H9 (cell line): ENCODE results near the gene RPL36. TPM values are rescaled to one million over a fixed set of nuclear protein-coding genes. Genes with fewer than 3 reads are reported as not detected.
A peak's percentile ranks its signal among the peaks of the same experiment; 100 is the strongest.
"Not testable (repeated sequence)": the region's sequence is repeated elsewhere in the genome, so short reads cannot be mapped to it uniquely, and the experiment has no call there.

Experiments
- DNase-seq: peaks from one replicate; pipeline ENCODE4 v3.0.0-alpha.2; 2017
- H2AFZ ChIP-seq: one replicate; pipeline ENCODE4 v1.6.1; 2013; ENCODE audit warnings: mild to moderate bottlenecking, low read length, control low read depth, moderate library complexity
- H2AK5ac ChIP-seq: 2 replicates; pipeline ENCODE4 v1.6.1; 2013; ENCODE audit warnings: low read length, control low read depth, mixed read lengths; ENCODE audit not compliant: insufficient read length
- H2BK120ac ChIP-seq: one replicate; pipeline ENCODE4 v1.6.1; 2013; ENCODE audit warnings: low read depth, mild to moderate bottlenecking, low read length, control low read depth, inconsistent platforms; ENCODE audit not compliant: poor library complexity, severe bottlenecking
- H2BK12ac ChIP-seq: 2 replicates; pipeline ENCODE4 v1.6.1; 2013; ENCODE audit warnings: low read length, control low read depth, mixed read lengths, low read depth; ENCODE audit not compliant: insufficient read length
- H2BK15ac ChIP-seq: 2 replicates; pipeline ENCODE4 v1.6.1; 2013; ENCODE audit warnings: low read depth, low read length, control low read depth
- H2BK20ac ChIP-seq: one replicate; pipeline ENCODE4 v1.6.1; 2013; ENCODE audit warnings: low read depth, mild to moderate bottlenecking, low read length, control low read depth, inconsistent platforms; ENCODE audit not compliant: poor library complexity, severe bottlenecking
- H2BK5ac ChIP-seq: 2 replicates; pipeline ENCODE4 v1.6.1; 2013; ENCODE audit warnings: low read length, control low read depth, mixed read lengths; ENCODE audit not compliant: insufficient read length
- H3K14ac ChIP-seq: 2 replicates; pipeline ENCODE4 v1.6.1; 2013; ENCODE audit warnings: low read length, control low read depth; ENCODE audit not compliant: insufficient read depth
- H3K18ac ChIP-seq: 2 replicates; pipeline ENCODE4 v1.6.1; 2013; ENCODE audit warnings: low read depth, mild to moderate bottlenecking, mixed read lengths, low read length, control low read depth; ENCODE audit not compliant: insufficient read length
- H3K23ac ChIP-seq: 2 replicates; pipeline ENCODE4 v1.6.1; 2013; ENCODE audit warnings: low read length, control low read depth, mixed read lengths, low read depth; ENCODE audit not compliant: insufficient read length
- H3K23me2 ChIP-seq: 2 replicates; pipeline ENCODE4 v1.6.1; 2013; ENCODE audit warnings: low read depth, mild to moderate bottlenecking, mixed read lengths, low read length, control low read depth; ENCODE audit not compliant: insufficient read length, poor library complexity, severe bottlenecking
- H3K27ac ChIP-seq: 2 replicates; pipeline ENCODE4 v1.5.1; 2013; ENCODE audit warnings: low read length, control low read depth, mixed read lengths, low read depth; ENCODE audit not compliant: insufficient read length
- H3K27me3 ChIP-seq: 2 replicates; pipeline ENCODE4 v1.6.1; 2013; ENCODE audit warnings: low read length, control low read depth, inconsistent platforms; ENCODE audit not compliant: insufficient read depth
- H3K4ac ChIP-seq: 2 replicates; pipeline ENCODE4 v1.6.1; 2013; ENCODE audit warnings: low read depth, mild to moderate bottlenecking, control low read depth, inconsistent platforms, low read length, moderate library complexity
- H3K4me1 ChIP-seq: 2 replicates; pipeline ENCODE4 v1.6.1; 2013; ENCODE audit warnings: low read length, control low read depth, inconsistent platforms; ENCODE audit not compliant: insufficient read depth
- H3K4me2 ChIP-seq: 2 replicates; pipeline ENCODE4 v1.6.1; 2013; ENCODE audit warnings: low read length, control low read depth, mixed read lengths; ENCODE audit not compliant: insufficient read length, insufficient read depth
- H3K56ac ChIP-seq: 2 replicates; pipeline ENCODE4 v1.6.1; 2013; ENCODE audit warnings: low read depth, mild to moderate bottlenecking, mixed read lengths, low read length, control low read depth; ENCODE audit not compliant: insufficient read length
- H3K79me1 ChIP-seq: 2 replicates; pipeline ENCODE4 v1.6.1; 2013; ENCODE audit warnings: low read depth, mild to moderate bottlenecking, moderate library complexity, low read length, control low read depth, inconsistent platforms; ENCODE audit not compliant: insufficient read depth, poor library complexity, severe bottlenecking
- H3K79me2 ChIP-seq: 2 replicates; pipeline ENCODE4 v1.6.1; 2013; ENCODE audit warnings: low read length, control low read depth, inconsistent platforms; ENCODE audit not compliant: insufficient read depth
- H3K9ac ChIP-seq: 2 replicates; pipeline ENCODE4 v1.6.1; 2013; ENCODE audit warnings: low read length, control low read depth, mixed read lengths; ENCODE audit not compliant: insufficient read length; ENCODE audit errors: extremely low read depth
- H3K9me3 ChIP-seq: one replicate; pipeline ENCODE4 v1.6.1; 2013; ENCODE audit warnings: low read depth, low read length, inconsistent platforms; ENCODE audit not compliant: control insufficient read depth
- H3T11ph ChIP-seq: one replicate; pipeline ENCODE4 v1.6.1; 2013; ENCODE audit warnings: mild to moderate bottlenecking, low read length, control low read depth, inconsistent platforms
- H4K20me1 ChIP-seq: one replicate; pipeline ENCODE4 v1.6.1; 2013; ENCODE audit not compliant: control insufficient read depth, insufficient read length, insufficient read depth
- H4K5ac ChIP-seq: 2 replicates; pipeline ENCODE4 v1.6.1; 2013; ENCODE audit warnings: low read depth, mild to moderate bottlenecking, mixed read lengths, low read length, control low read depth; ENCODE audit not compliant: insufficient read length
- H4K8ac ChIP-seq: replicated peaks from 2 replicates; pipeline ENCODE4 v1.6.1; 2013; ENCODE audit warnings: low read length, control low read depth, mixed read lengths, low read depth; ENCODE audit not compliant: insufficient read length
- H4K91ac ChIP-seq: 2 replicates; pipeline ENCODE4 v1.6.1; 2013; ENCODE audit warnings: low read depth, mild to moderate bottlenecking, moderate library complexity, mixed read lengths, low read length, control low read depth; ENCODE audit not compliant: insufficient read length
- H3K27ac Mint-ChIP-seq, 3 experiments: 2 replicates in 2 of 3; 3 replicates in 1 of 3; pipeline ENCODE4 v1.8.0; 2020 to 2021; ENCODE audit warnings: mixed read lengths in 3 of 3, mild to moderate bottlenecking in 1 of 3, moderate library complexity in 1 of 3
- H3K27me3 Mint-ChIP-seq: 2 replicates; pipeline ENCODE4 v1.8.0; 2021; ENCODE audit warnings: low read depth, mild to moderate bottlenecking, moderate library complexity, mixed read lengths
- H3K36me3 Mint-ChIP-seq, 3 experiments: 2 replicates in 2 of 3; 3 replicates in 1 of 3; pipeline ENCODE4 v1.8.0; 2020 to 2021; ENCODE audit warnings: low read depth in 3 of 3, mixed read lengths in 3 of 3; ENCODE audit not compliant: insufficient read depth in 1 of 3
- H3K4me1 Mint-ChIP-seq, 2 experiments: 2 replicates each; pipeline ENCODE4 v1.8.0; 2020; ENCODE audit warnings: mixed read lengths in 2 of 2
- H3K4me3 Mint-ChIP-seq, 2 experiments: 2 replicates in 1 of 2; 3 replicates in 1 of 2; pipeline ENCODE4 v1.8.0; 2020 to 2021; ENCODE audit warnings: mild to moderate bottlenecking in 2 of 2, mixed read lengths in 2 of 2, moderate library complexity in 1 of 2
- H3K9me3 Mint-ChIP-seq, 2 experiments: 2 replicates in 1 of 2; 3 replicates in 1 of 2; pipeline ENCODE4 v1.8.0; 2020; ENCODE audit warnings: mild to moderate bottlenecking in 2 of 2, mixed read lengths in 2 of 2, moderate library complexity in 1 of 2
- WGBS: extraction: QIAGEN DNeasy Blood & Tissue Kit; methylation state at CpG from one replicate; pipeline ENCODE4 v1.1.7; 2013; ENCODE audit warnings: missing lambda C conversion rate, low lambda C conversion rate, mixed read lengths; ENCODE audit not compliant: insufficient read length; ENCODE audit errors: extremely low coverage; 5-methylcytosine and 5-hydroxymethylcytosine counted together
- total RNA-seq: library from RNA; stranded (reverse); gene quantifications from 2 replicates; pipeline ENCODE4 v1.2.1, GENCODE V29; 2021
- TF ChIP-seq, protein P1 (sequence below): fragments of 200-600 bp; sonication (generic); conservative IDR thresholded peaks from 3 replicates; pipeline ENCODE4 v1.8.0; 2021; ENCODE audit warnings: antibody characterized with exemption, mild to moderate bottlenecking

The RPL36 gene
- total RNA-seq, 1 experiment from 2014 or later, result 1,074 TPM

DNA sequence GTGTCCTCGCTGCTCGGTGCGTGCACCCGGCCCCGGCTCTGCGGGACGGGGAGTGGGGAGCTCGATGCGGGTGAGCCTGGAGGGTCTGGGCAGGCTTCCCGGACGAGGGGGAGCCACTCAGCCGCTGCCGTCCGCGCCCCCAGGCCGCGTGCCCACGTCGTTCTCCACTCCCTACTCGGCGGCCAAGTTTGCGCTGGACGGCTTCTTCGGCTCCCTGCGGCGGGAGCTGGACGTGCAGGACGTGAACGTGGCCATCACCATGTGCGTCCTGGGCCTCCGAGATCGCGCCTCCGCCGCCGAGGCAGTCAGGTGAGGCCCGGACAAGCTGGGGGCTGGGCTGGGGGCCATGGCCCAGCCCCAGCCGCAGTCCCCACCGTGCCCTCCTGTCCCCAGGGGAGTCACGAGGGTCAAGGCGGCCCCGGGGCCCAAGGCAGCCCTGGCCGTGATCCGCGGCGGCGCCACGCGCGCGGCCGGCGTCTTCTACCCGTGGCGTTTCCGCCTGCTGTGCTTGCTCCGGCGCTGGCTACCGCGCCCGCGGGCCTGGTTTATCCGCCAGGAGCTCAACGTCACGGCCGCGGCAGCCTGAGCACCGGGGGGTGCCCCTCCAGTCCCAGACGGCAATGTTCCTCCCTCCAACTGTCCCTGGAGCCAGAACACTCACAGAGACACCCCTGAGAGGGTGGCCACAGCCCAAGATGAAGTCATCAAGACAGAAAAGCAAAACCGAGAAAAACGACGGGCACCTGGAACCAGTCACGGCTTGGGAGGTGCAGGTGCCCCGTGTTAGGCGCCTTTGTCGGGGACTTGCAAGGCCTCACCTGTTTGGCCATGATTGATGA lies 2.5 kb upstream of the RPL36 start:
- H3K9me3 ChIP-seq, result no peaks in the 10 kb centered on the region
- H2BK120ac ChIP-seq, result no peak overlapping the region
- H3K4me2 ChIP-seq, result no peak overlapping the region
- H3K27me3 Mint-ChIP-seq, result peaks cover 3% of the 10 kb centered on the region
- no peaks in the 10 kb centered on the region for H3K79me1 ChIP-seq
- H3K79me2 ChIP-seq, result peaks cover 14% of the 10 kb centered on the region; the same call in 1 of the 2 replicates
- no peak overlapping the region for H4K5ac ChIP-seq
- peaks cover 4 to 14% of the 10 kb centered on the region in 2 experiments for H3K4me1 Mint-ChIP-seq
- H3K18ac ChIP-seq, result no peak overlapping the region
- no peak overlapping the region for H2AFZ ChIP-seq
- H3K27ac Mint-ChIP-seq, result no peak overlapping the region
- no peak overlapping the region for H3K27ac ChIP-seq
- no peak overlapping the region for H2BK12ac ChIP-seq
- H3K4me1 ChIP-seq, result no peaks in the 10 kb centered on the region
- H3K23ac ChIP-seq, result no peak overlapping the region
- no peak overlapping the region for H2BK20ac ChIP-seq
- H3K56ac ChIP-seq, result no peak overlapping the region
- H3K9ac ChIP-seq, result no peak overlapping the region
- H3K9me3 Mint-ChIP-seq, result peaks cover 5 to 6% of the 10 kb centered on the region in 2 experiments; a peak in 2 of 5 replicates
- no peak overlapping the region for H3K14ac ChIP-seq
- no peak overlapping the region for H3K4ac ChIP-seq
- H3K4me3 Mint-ChIP-seq, result peak overlapping the region in 1 of 2 experiments; percentile 81; a peak in 1 of 5 replicates
- no peak overlapping the region for H2AK5ac ChIP-seq
- peaks cover 5% of the 10 kb centered on the region for H3K23me2 ChIP-seq
- TF ChIP-seq, protein P1, sequence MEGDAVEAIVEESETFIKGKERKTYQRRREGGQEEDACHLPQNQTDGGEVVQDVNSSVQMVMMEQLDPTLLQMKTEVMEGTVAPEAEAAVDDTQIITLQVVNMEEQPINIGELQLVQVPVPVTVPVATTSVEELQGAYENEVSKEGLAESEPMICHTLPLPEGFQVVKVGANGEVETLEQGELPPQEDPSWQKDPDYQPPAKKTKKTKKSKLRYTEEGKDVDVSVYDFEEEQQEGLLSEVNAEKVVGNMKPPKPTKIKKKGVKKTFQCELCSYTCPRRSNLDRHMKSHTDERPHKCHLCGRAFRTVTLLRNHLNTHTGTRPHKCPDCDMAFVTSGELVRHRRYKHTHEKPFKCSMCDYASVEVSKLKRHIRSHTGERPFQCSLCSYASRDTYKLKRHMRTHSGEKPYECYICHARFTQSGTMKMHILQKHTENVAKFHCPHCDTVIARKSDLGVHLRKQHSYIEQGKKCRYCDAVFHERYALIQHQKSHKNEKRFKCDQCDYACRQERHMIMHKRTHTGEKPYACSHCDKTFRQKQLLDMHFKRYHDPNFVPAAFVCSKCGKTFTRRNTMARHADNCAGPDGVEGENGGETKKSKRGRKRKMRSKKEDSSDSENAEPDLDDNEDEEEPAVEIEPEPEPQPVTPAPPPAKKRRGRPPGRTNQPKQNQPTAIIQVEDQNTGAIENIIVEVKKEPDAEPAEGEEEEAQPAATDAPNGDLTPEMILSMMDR, result peak; percentile 17; the same call in 1 of the 3 replicates
- no peak overlapping the region for H3T11ph ChIP-seq
- H2BK5ac ChIP-seq, result no peak overlapping the region
- no peak overlapping the region for H4K8ac ChIP-seq
- no peak overlapping the region for H2BK15ac ChIP-seq
- H4K20me1 ChIP-seq, result no peaks in the 10 kb centered on the region
- no peaks in the 10 kb centered on the region for H3K27me3 ChIP-seq
- H3K36me3 Mint-ChIP-seq, result peaks cover 16 to 23% (median 16%) of the 10 kb centered on the region in 3 experiments
- peak; percentile 37 for DNase-seq
- no CpG with 5 or more reads among the region's 76 CpGs for WGBS
- H4K91ac ChIP-seq, result no peak overlapping the region

DNA sequence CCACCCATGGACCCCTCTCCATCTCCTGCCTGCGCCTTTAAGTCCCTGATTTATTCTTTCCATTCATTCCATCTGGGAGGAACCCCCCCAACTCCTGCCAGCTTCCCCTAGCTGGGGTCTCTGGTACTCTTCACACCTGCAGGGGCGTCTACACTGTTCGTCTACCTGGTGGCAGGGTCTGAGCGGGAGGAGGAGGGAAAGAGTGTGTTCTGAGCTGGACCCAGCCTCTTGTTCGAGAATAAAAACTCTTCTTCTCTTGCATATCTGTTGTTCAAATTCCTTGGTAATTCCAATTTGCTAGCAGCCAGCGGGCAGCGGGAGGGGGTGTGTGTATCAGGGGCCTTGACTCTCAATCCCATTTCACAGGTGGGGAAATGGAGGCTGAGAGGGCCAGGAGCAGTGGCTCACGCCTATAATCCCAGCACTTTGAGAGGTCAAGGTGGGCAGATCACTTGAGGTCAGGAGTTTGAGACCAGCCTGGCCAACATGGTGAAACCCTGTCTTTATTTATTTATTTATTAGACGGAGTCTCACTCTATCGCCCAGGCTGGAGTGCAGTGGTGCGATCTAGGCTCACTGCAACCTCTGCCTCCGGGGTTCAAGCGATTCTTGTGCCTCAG lies 1.7 kb upstream of the RPL36 start:
- not testable (repeated sequence) for H4K8ac ChIP-seq, H4K91ac ChIP-seq, DNase-seq, H4K5ac ChIP-seq, H3K56ac ChIP-seq, H3K79me1 ChIP-seq, H3K4me1 ChIP-seq, H2BK15ac ChIP-seq, H4K20me1 ChIP-seq, H3K23me2 ChIP-seq, H2BK20ac ChIP-seq, H3K14ac ChIP-seq, H3K27me3 Mint-ChIP-seq, H3K23ac ChIP-seq, H3K18ac ChIP-seq, H3K27me3 ChIP-seq, H3T11ph ChIP-seq, H2AK5ac ChIP-seq, H3K4me2 ChIP-seq, H3K27ac Mint-ChIP-seq, H2BK12ac ChIP-seq, H3K9ac ChIP-seq, H3K27ac ChIP-seq, H3K9me3 Mint-ChIP-seq, H3K4ac ChIP-seq, H3K9me3 ChIP-seq, H2BK120ac ChIP-seq, H2AFZ ChIP-seq, H2BK5ac ChIP-seq
- H3K4me3 Mint-ChIP-seq, result peak overlapping the region in 1 of 2 experiments; percentile 27; a peak in 2 of 5 replicates
- H3K4me1 Mint-ChIP-seq, result peaks cover 4 to 15% of the 10 kb centered on the region in 2 experiments
- H3K79me2 ChIP-seq, result peaks cover 14% of the 10 kb centered on the region; the same call in 1 of the 2 replicates
- no CpG with 5 or more reads among the region's 13 CpGs for WGBS
- peaks cover 22 to 31% (median 24%) of the 10 kb centered on the region in 3 experiments for H3K36me3 Mint-ChIP-seq
